Neural cell (in vitro differentiated cells): Measurements from ENCODE around the gene VLDLR.

ENCODE experiments used
- EZH2 ChIP-seq: fragments of 200-600, 300-800 bp; shearing (Covaris generic), sonication (generic); IDR thresholded peaks from 2 replicates; pipeline ENCODE4 v1.6.1; 2014; ENCODE audit warnings: antibody characterized with exemption, low read length, borderline replicate concordance, mild to moderate bottlenecking; ENCODE audit not compliant: insufficient read depth, poor library complexity, severe bottlenecking
- SMC3 ChIP-seq: fragments of 450-650 bp; conservative IDR thresholded peaks from 2 replicates; pipeline ENCODE4 v1.6.1; 2014; ENCODE audit warnings: antibody characterized with exemption, mild to moderate bottlenecking, moderate library complexity; ENCODE audit not compliant: poor library complexity
- TF ChIP-seq, protein P1 (sequence below): fragments of 450-650 bp; IDR thresholded peaks from 2 replicates; pipeline ENCODE4 v1.5.1; 2014; ENCODE audit warnings: antibody characterized with exemption, mild to moderate bottlenecking, moderate library complexity; ENCODE audit not compliant: poor library complexity, severe bottlenecking

DNA sequence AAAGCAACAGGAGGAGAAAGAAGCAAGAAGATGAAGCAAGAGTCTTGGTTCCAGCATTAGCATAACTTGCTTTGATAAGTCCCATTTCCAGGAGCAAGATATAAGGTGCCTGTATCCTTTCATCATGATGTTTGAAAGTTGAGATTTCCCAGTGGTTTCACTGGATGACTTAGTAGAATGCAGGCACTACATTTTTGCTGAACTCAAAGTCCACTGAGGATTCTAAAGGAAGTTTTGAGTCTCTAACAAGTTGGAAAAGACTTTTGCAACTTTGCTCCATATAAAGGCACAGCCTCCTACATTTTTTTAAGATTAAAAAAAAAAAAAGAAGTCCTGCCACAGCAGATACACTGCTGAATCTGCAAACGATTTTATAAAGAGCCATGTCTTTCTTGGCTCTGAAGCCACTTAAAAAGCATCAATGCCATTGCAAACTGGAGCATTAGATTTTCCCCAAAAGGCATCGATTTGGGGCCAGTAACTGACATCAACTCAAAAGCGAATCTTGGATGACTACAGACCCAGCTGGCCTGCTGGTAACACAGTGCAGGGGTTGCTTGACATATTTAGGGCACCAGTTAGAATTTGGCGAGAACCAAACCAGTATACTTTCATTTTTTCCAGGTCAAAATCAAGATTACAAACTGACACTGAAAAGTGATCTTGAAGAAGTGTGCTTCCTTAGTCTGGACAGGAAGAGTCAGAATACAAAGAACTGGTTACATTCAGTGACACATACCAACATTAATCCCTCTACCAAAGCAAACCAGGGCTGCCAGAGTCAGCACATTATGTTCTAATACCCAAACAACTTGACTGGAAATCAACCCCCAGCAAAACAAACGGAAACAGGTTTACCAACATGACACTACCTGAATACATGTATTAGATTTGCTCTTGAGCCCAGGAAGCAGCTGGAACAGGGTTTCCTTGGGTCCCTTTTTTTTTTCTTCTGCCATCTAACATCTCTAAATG lies 56.6 kb downstream of the VLDLR start:
- TF ChIP-seq, protein P1, sequence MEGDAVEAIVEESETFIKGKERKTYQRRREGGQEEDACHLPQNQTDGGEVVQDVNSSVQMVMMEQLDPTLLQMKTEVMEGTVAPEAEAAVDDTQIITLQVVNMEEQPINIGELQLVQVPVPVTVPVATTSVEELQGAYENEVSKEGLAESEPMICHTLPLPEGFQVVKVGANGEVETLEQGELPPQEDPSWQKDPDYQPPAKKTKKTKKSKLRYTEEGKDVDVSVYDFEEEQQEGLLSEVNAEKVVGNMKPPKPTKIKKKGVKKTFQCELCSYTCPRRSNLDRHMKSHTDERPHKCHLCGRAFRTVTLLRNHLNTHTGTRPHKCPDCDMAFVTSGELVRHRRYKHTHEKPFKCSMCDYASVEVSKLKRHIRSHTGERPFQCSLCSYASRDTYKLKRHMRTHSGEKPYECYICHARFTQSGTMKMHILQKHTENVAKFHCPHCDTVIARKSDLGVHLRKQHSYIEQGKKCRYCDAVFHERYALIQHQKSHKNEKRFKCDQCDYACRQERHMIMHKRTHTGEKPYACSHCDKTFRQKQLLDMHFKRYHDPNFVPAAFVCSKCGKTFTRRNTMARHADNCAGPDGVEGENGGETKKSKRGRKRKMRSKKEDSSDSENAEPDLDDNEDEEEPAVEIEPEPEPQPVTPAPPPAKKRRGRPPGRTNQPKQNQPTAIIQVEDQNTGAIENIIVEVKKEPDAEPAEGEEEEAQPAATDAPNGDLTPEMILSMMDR: no peak
- TF ChIP-seq EZH2 (no peak), SMC3 (no peak)
